HG03045 (cell line): Measurements from ENCODE around the gene SLC2A11.
A peak's percentile ranks its signal among the peaks of the same experiment; 100 is the strongest.
"Not testable (repeated sequence)": the region's sequence is repeated elsewhere in the genome, so short reads cannot be mapped to it uniquely, and the experiment has no call there.

Experiments
- ATAC-seq: cut with Tn5 transposase; IDR thresholded peaks from one replicate; pipeline ENCODE4 v1.9.1; 2021; ENCODE audit warnings: mild to moderate bottlenecking, moderate library complexity; ENCODE audit not compliant: unreplicated experiment

Gene SLC2A11

GRCh38 chr22:23904573-23905254 lies 47.0 kb downstream of the SLC2A11 start:
- no peak for ATAC-seq

GRCh38 chr22:23906641-23907040 lies 49.0 kb downstream of the SLC2A11 start:
- no peak for ATAC-seq

- ATAC-seq = not testable (repeated sequence)
Observed at GRCh38 chr22:23907423-23907822, 49.7 kb downstream of the SLC2A11 start.

GRCh38 chr22:23908587-23909205 lies 51.0 kb downstream of the SLC2A11 start:
- ATAC-seq = no peak

- ATAC-seq = no peak
Observed at GRCh38 chr22:23909296-23909898, 51.7 kb downstream of the SLC2A11 start.

GRCh38 chr22:23910496-23911190 lies 53.0 kb downstream of the SLC2A11 start:
- ATAC-seq = no peak

- no peak for ATAC-seq
Observed at GRCh38 chr22:23911318-23911980, 53.8 kb downstream of the SLC2A11 start.

GRCh38 chr22:23912293-23912903 lies 54.7 kb downstream of the SLC2A11 start:
- ATAC-seq = no peak

GRCh38 chr22:23913306-23913660 lies 55.6 kb downstream of the SLC2A11 start:
- ATAC-seq = peak; percentile 3

GRCh38 chr22:23913661-23914353 lies 56.1 kb downstream of the SLC2A11 start:
- ATAC-seq = peak; percentile 90

- ATAC-seq = no peak
Observed at GRCh38 chr22:23915290-23915689, 57.6 kb downstream of the SLC2A11 start.

- ATAC-seq = not testable (repeated sequence)
Observed at GRCh38 chr22:23920267-23920611, 62.6 kb downstream of the SLC2A11 start.

- not testable (repeated sequence) for ATAC-seq
Observed at GRCh38 chr22:23921586-23922201, 64.0 kb downstream of the SLC2A11 start.

GRCh38 chr22:23922921-23923320 lies 65.2 kb downstream of the SLC2A11 start:
- ATAC-seq = no peak

- no peak for ATAC-seq
Observed at GRCh38 chr22:23925020-23925606, 67.4 kb downstream of the SLC2A11 start.

- no peak for ATAC-seq
Observed at GRCh38 chr22:23926561-23926960, 68.9 kb downstream of the SLC2A11 start.
